OCI-LY1 (cell line): Measurements from ENCODE around the gene FKRP.

Experiments used
- H2AFZ ChIP-seq: fragments of 200-600 bp; sonication (generic), shearing (Covaris generic); 2 replicates; pipeline ENCODE4 v1.6.0; 2014; ENCODE audit warnings: antibody characterized with exemption, mild to moderate bottlenecking, low read length
- H3F3A ChIP-seq: fragments of 200-600 bp; sonication (generic), shearing (Covaris generic); 2 replicates; pipeline ENCODE4 v1.6.0; 2014; ENCODE audit warnings: mild to moderate bottlenecking, antibody characterized with exemption, low read length, moderate library complexity; ENCODE audit not compliant: insufficient read depth
- H3K27ac ChIP-seq: fragments of 200-600 bp; sonication (generic); 2 replicates; pipeline ENCODE4 v1.5.1; 2014; ENCODE audit warnings: low read length, mixed run types, mild to moderate bottlenecking, low read depth; ENCODE audit not compliant: poor library complexity, severe bottlenecking
- H3K27me3 ChIP-seq: fragments of 200-600 bp; sonication (generic); 2 replicates; pipeline ENCODE4 v1.6.0; 2014; ENCODE audit warnings: antibody characterized with exemption, mild to moderate bottlenecking, low read length, moderate library complexity; ENCODE audit not compliant: insufficient read depth
- H3K36me3 ChIP-seq: fragments of 200-600 bp; sonication (generic); 2 replicates; pipeline ENCODE4 v1.6.1; 2014; ENCODE audit warnings: mild to moderate bottlenecking, antibody characterized with exemption, low read length, moderate library complexity, mixed read lengths; ENCODE audit not compliant: insufficient read depth
- H3K4me1 ChIP-seq: fragments of 200-600 bp; sonication (generic); 2 replicates; pipeline ENCODE4 v1.5.1; 2014; ENCODE audit warnings: mild to moderate bottlenecking, low read length, moderate library complexity; ENCODE audit not compliant: insufficient read depth, severe bottlenecking
- H3K4me2 ChIP-seq: fragments of 200-600 bp; sonication (generic), shearing (Covaris generic); 2 replicates; pipeline ENCODE4 v1.6.1; 2014; ENCODE audit warnings: low read length
- H3K4me3 ChIP-seq: fragments of 200-600 bp; sonication (generic); 2 replicates; pipeline ENCODE4 v1.5.1; 2014; ENCODE audit warnings: low read length, low read depth, mild to moderate bottlenecking, mixed read lengths; ENCODE audit not compliant: poor library complexity, severe bottlenecking
- H3K79me2 ChIP-seq: fragments of 200-600 bp; shearing (Covaris generic); 2 replicates; pipeline ENCODE4 v1.6.1; 2016; ENCODE audit warnings: mixed run types, low read length, mixed read lengths; ENCODE audit not compliant: insufficient read depth
- H3K9ac ChIP-seq: fragments of 200-600 bp; sonication (generic), shearing (Covaris generic); 2 replicates; pipeline ENCODE4 v1.6.1; 2014; ENCODE audit warnings: mild to moderate bottlenecking, low read length, mixed read lengths
- H3K9me2 ChIP-seq: fragments of 200-600 bp; sonication (generic), shearing (Covaris generic); 2 replicates; pipeline ENCODE4 v1.6.1; 2014; ENCODE audit warnings: low read depth, mild to moderate bottlenecking, low read length, mixed read lengths
- H3K9me3 ChIP-seq: fragments of 200-600 bp; shearing (Covaris generic); 2 replicates; pipeline ENCODE4 v1.6.1; 2014; ENCODE audit warnings: low read length, mixed read lengths
- H4K20me1 ChIP-seq: fragments of 200-600 bp; sonication (generic), shearing (Covaris generic); 2 replicates; pipeline ENCODE4 v1.6.0; 2016; ENCODE audit warnings: mild to moderate bottlenecking, low read length; ENCODE audit not compliant: insufficient read depth
- EZH2 ChIP-seq: fragments of 200-600 bp; sonication (generic), shearing (Covaris generic); IDR thresholded peaks from 2 replicates; pipeline ENCODE4 v1.8.0; 2017; ENCODE audit warnings: borderline replicate concordance, mixed run types, mild to moderate bottlenecking, antibody characterized with exemption, low read length, moderate library complexity, mixed read lengths
- TF ChIP-seq, protein P1 (sequence below): fragments of 200-600 bp; sonication (generic), shearing (Covaris generic); IDR thresholded peaks from 2 replicates; pipeline ENCODE4 v1.5.1; 2017; ENCODE audit warnings: mild to moderate bottlenecking, antibody characterized with exemption, low read length, moderate library complexity, mixed read lengths

The FKRP gene

DNA sequence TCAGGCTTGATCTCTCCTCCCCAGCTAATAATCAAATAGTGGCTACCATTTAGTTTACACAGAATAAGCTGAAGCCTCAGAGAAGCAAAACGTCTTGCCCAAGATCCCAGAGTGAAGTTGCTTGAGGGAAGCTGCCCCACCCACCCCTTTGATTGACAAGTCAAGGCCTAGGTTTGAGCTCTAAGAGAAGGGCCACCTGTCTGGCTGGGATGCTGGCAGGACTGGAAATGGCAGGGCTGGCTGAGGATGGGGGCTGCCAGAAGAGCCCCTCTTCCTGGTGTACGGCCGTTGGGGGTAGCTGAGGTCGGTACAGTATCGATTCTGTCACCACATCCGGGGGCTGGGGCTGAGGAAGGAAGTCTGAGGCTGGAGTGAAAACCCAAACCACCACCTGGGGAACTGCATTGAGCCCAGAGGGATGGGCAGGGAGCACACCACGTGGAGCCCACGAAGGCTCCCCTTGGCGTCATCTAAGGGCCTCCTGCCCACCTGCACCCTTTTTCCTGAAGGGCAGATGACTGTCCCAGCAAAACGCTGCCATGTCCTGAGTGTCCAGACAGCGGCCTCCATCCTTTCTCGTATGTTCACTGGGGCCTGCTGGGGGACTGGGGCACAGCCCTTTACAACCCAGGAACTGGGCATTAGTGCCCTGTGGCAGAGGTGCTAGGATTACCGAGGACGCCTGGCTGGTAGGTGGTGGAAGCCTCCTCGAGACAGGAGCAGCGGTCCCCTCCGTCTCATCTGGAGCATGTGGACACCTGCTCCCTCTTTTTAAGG lies 27.5 kb upstream of the FKRP start:
- Histone ChIP-seq H3K27me3 (no peaks in the 10 kb centered on the region), H2AFZ (no peak overlapping the region), H4K20me1 (no peaks in the 10 kb centered on the region), H3F3A (0 out of 2 replicates have a peak, but pooled peaks cover 5% of the 10 kb centered on the region), H3K9me2 (no peaks in the 10 kb centered on the region), H3K9me3 (no peaks in the 10 kb centered on the region), H3K36me3 (peaks cover 33% of the 10 kb centered on the region; the same call in 1 of the 2 replicates), H3K4me3 (peak overlapping the region; percentile 89), H3K79me2 (no peaks in the 10 kb centered on the region), H3K9ac (peak overlapping the region; percentile 87; the same call in 1 of the 2 replicates), H3K27ac (peak overlapping the region; percentile 82), H3K4me2 (peak overlapping the region; percentile 97), H3K4me1 (peaks cover 78% of the 10 kb centered on the region)
- TF ChIP-seq EZH2 = no peak
- TF ChIP-seq, protein P1, sequence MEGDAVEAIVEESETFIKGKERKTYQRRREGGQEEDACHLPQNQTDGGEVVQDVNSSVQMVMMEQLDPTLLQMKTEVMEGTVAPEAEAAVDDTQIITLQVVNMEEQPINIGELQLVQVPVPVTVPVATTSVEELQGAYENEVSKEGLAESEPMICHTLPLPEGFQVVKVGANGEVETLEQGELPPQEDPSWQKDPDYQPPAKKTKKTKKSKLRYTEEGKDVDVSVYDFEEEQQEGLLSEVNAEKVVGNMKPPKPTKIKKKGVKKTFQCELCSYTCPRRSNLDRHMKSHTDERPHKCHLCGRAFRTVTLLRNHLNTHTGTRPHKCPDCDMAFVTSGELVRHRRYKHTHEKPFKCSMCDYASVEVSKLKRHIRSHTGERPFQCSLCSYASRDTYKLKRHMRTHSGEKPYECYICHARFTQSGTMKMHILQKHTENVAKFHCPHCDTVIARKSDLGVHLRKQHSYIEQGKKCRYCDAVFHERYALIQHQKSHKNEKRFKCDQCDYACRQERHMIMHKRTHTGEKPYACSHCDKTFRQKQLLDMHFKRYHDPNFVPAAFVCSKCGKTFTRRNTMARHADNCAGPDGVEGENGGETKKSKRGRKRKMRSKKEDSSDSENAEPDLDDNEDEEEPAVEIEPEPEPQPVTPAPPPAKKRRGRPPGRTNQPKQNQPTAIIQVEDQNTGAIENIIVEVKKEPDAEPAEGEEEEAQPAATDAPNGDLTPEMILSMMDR = no peak

DNA sequence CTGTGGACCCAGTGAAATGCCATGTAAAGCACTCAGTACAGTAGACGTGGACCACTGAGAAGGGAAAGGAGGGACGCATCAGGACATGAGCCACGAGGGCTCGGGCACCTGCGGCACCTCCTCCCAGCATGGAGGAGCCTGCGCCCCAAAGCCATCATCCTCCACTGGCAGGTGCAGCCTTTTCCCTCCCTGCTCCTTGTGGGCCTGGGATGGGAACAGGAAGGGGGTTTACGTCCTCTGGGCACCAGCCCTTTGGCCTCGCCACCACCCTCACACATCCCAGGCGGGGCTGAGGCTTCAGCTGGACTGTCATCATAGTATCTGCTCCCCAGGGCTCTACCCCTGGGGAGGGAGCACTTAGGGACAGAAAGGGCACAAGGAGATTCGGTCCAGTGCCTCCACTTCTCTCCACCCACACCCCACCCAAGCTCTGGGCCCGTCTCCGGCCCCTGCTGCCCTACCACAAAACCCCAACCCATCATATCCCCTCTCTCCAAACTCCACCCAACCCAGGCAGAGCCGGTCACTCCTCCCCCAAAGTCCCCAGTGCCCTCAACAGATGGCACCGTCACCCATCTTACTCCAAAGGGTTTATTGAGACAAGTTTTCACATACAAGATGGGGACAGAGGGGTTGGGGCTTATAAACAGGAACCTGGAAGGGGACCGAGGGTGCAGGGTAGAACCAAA lies 26.8 kb upstream of the FKRP start:
- Histone ChIP-seq H3K79me2 (no peaks in the 10 kb centered on the region), H3K4me1 (peaks cover 77% of the 10 kb centered on the region), H3K36me3 (peaks cover 39% of the 10 kb centered on the region; the same call in 1 of the 2 replicates), H3K4me2 (peak overlapping the region; percentile 97; the same call in 1 of the 2 replicates), H4K20me1 (no peaks in the 10 kb centered on the region), H3K9me2 (no peaks in the 10 kb centered on the region), H2AFZ (no peak overlapping the region), H3K4me3 (no peak overlapping the region), H3K9me3 (no peaks in the 10 kb centered on the region), H3F3A (0 out of 2 replicates have a peak, but pooled peaks cover 5% of the 10 kb centered on the region), H3K27me3 (no peaks in the 10 kb centered on the region), H3K9ac (peak overlapping the region; percentile 29; the same call in 1 of the 2 replicates), H3K27ac (peak overlapping the region; percentile 82)
- TF ChIP-seq EZH2 = no peak
- TF ChIP-seq, protein P1 = no peak

DNA sequence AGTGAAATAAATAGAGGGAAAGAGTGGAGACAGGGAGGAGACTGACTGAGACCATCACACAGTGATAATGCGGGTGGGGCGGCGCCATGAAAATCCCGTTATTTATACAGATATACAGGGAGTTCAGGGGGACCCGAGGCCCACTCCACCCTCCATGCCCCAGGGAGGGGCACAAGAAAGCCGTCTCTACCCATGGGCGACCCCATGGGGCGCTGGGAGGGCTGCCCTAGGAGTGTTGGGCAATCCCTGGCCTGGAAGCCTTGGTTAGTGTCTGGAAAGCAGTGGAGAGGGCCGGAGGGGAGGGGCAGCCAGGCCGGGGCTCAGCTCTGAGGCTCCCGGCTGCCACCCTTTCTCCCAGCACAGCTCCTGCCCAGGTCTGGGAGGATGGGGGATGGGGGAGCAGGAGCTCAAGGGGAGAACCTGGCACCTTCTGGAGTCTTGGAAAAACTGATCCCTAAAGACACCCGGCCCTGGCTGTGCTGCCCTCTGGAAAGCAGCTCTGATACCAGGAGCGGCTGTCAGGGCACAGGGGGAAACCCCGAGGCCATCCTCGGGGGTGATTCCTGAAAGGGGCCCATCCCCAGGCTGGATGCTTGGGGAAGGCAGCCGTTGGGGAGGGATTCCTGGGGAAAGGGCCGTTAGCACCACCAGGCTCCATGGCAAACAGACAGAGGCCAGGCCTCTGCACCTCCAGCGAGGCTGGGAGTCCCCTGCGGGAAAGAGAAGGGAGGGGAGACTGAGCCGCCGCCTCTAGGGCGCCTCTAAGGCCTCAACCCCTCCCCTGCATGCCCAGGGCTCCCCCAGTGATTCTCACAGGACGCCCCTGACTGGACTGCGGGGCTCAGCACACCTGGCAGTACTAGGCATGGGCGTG lies 26.0 kb upstream of the FKRP start:
- H3K27me3 ChIP-seq = no peaks in the 10 kb centered on the region
- H3K9ac ChIP-seq = peak overlapping the region; percentile 29; the same call in 1 of the 2 replicates
- no peaks in the 10 kb centered on the region for H3K9me3 ChIP-seq
- no peaks in the 10 kb centered on the region for H3K79me2 ChIP-seq
- no peaks in the 10 kb centered on the region for H3K9me2 ChIP-seq
- 0 out of 2 replicates have a peak, but pooled peaks cover 5% of the 10 kb centered on the region for H3F3A ChIP-seq
- no peaks in the 10 kb centered on the region for H4K20me1 ChIP-seq
- H3K4me1 ChIP-seq = peaks cover 72% of the 10 kb centered on the region
- TF ChIP-seq, protein P1 = no peak
- no peak for TF ChIP-seq EZH2
- H3K27ac ChIP-seq = peak overlapping the region; percentile 82
- peak overlapping the region; percentile 97; the same call in 1 of the 2 replicates for H3K4me2 ChIP-seq
- peaks cover 47% of the 10 kb centered on the region; the same call in 1 of the 2 replicates for H3K36me3 ChIP-seq
- H3K4me3 ChIP-seq = no peak overlapping the region
- no peak overlapping the region for H2AFZ ChIP-seq
